ENCODE data around the gene PIGU. TPM values are rescaled to one million over a fixed set of nuclear protein-coding genes. Genes with fewer than 3 reads are reported as not detected.

The PIGU gene
- total and polyA plus RNA-seq, 2 of the 13 experiments (the other 11 are each of a cell fraction or from before 2014, with no cell fraction given): 45.5 to 231 TPM

DNA sequence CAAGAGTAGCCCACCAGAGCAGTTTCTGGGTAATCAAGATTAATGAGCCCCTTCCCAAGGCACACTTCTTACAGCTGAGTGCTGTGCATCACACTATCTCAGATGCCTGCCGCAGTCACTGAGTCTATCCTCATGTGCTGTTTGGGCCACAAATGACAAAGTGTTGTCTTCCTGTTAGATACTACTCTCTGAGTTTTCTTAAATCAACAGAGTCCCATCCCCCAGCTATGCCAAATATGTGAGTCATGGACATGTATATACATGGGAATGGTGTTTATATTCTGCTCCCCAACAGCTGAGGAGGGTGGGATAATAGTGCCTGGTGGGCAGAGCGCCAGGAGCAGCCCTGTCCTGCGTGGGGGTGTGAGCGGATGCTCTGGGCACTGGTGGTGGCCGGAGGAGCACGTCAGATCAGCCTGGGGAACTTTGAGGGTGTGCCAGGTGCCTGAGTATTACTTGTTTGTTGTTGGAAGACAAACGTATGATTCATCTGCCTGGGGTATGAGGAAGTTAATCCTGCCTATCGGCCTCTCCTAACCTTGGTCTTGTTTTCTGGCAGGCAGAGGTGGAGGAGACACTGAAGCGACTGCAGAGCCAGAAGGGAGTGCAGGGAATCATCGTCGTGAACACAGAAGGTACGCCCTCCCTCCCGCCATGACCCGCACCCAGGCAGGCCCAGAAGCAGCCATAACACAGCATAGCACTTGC, 151.0 kb downstream of the PIGU start (continued):
- TF ChIP-seq POLR2G (IDR thresholded peaks at IDR 0.05; ENCODE audit: low read depth, low read length): 0 out of 2 replicates have a peak, but pooled peaks have one; percentile 35
- TF ChIP-seq ZNF549 (CRISPR knock-in tag; IDR thresholded peaks at IDR 0.05): no peak
- TF ChIP-seq ZNF557 (CRISPR knock-in tag; IDR thresholded peaks at IDR 0.05): no peak
- no peak for TF ChIP-seq ATF1 (CRISPR knock-in tag; IDR thresholded peaks at IDR 0.05)
- TF ChIP-seq POGZ (CRISPR knock-in tag; IDR thresholded peaks at IDR 0.05): peak; percentile 80
- TF ChIP-seq MEIS1 (CRISPR knock-in tag; IDR thresholded peaks at IDR 0.05; ENCODE audit: borderline replicate concordance): peak; percentile 94; the same call in 1 of the 2 replicates
- TF ChIP-seq ZNF292 (CRISPR knock-in tag; IDR thresholded peaks at IDR 0.05; ENCODE audit: borderline replicate concordance, low read depth): peak; percentile 28; the same call in 1 of the 2 replicates
- TF ChIP-seq ZNF737 (CRISPR knock-in tag; IDR thresholded peaks at IDR 0.05; ENCODE audit: borderline replicate concordance): no peak
- TF ChIP-seq, protein P1, sequence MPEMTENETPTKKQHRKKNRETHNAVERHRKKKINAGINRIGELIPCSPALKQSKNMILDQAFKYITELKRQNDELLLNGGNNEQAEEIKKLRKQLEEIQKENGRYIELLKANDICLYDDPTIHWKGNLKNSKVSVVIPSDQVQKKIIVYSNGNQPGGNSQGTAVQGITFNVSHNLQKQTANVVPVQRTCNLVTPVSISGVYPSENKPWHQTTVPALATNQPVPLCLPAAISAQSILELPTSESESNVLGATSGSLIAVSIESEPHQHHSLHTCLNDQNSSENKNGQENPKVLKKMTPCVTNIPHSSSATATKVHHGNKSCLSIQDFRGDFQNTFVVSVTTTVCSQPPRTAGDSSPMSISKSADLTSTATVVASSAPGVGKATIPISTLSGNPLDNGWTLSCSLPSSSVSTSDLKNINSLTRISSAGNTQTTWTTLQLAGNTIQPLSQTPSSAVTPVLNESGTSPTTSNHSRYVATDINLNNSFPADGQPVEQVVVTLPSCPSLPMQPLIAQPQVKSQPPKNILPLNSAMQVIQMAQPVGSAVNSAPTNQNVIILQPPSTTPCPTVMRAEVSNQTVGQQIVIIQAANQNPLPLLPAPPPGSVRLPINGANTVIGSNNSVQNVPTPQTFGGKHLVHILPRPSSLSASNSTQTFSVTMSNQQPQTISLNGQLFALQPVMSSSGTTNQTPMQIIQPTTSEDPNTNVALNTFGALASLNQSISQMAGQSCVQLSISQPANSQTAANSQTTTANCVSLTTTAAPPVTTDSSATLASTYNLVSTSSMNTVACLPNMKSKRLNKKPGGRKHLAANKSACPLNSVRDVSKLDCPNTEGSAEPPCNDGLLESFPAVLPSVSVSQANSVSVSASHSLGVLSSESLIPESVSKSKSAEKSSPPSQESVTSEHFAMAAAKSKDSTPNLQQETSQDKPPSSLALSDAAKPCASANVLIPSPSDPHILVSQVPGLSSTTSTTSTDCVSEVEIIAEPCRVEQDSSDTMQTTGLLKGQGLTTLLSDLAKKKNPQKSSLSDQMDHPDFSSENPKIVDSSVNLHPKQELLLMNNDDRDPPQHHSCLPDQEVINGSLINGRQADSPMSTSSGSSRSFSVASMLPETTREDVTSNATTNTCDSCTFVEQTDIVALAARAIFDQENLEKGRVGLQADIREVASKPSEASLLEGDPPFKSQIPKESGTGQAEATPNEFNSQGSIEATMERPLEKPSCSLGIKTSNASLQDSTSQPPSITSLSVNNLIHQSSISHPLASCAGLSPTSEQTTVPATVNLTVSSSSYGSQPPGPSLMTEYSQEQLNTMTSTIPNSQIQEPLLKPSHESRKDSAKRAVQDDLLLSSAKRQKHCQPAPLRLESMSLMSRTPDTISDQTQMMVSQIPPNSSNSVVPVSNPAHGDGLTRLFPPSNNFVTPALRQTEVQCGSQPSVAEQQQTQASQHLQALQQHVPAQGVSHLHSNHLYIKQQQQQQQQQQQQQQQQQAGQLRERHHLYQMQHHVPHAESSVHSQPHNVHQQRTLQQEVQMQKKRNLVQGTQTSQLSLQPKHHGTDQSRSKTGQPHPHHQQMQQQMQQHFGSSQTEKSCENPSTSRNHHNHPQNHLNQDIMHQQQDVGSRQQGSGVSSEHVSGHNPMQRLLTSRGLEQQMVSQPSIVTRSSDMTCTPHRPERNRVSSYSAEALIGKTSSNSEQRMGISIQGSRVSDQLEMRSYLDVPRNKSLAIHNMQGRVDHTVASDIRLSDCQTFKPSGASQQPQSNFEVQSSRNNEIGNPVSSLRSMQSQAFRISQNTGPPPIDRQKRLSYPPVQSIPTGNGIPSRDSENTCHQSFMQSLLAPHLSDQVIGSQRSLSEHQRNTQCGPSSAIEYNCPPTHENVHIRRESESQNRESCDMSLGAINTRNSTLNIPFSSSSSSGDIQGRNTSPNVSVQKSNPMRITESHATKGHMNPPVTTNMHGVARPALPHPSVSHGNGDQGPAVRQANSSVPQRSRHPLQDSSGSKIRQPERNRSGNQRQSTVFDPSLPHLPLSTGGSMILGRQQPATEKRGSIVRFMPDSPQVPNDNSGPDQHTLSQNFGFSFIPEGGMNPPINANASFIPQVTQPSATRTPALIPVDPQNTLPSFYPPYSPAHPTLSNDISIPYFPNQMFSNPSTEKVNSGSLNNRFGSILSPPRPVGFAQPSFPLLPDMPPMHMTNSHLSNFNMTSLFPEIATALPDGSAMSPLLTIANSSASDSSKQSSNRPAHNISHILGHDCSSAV (CRISPR knock-in tag; IDR thresholded peaks at IDR 0.05; ENCODE audit: borderline replicate concordance): no peak
- no peak for TF ChIP-seq ADNP (CRISPR knock-in tag; IDR thresholded peaks at IDR 0.05)
- TF ChIP-seq, protein P2, sequence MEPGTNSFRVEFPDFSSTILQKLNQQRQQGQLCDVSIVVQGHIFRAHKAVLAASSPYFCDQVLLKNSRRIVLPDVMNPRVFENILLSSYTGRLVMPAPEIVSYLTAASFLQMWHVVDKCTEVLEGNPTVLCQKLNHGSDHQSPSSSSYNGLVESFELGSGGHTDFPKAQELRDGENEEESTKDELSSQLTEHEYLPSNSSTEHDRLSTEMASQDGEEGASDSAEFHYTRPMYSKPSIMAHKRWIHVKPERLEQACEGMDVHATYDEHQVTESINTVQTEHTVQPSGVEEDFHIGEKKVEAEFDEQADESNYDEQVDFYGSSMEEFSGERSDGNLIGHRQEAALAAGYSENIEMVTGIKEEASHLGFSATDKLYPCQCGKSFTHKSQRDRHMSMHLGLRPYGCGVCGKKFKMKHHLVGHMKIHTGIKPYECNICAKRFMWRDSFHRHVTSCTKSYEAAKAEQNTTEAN (CRISPR knock-in tag; conservative IDR thresholded peaks at IDR 0.05): peak; percentile 68; the same call in 1 of the 2 replicates
- TF ChIP-seq, protein P3, sequence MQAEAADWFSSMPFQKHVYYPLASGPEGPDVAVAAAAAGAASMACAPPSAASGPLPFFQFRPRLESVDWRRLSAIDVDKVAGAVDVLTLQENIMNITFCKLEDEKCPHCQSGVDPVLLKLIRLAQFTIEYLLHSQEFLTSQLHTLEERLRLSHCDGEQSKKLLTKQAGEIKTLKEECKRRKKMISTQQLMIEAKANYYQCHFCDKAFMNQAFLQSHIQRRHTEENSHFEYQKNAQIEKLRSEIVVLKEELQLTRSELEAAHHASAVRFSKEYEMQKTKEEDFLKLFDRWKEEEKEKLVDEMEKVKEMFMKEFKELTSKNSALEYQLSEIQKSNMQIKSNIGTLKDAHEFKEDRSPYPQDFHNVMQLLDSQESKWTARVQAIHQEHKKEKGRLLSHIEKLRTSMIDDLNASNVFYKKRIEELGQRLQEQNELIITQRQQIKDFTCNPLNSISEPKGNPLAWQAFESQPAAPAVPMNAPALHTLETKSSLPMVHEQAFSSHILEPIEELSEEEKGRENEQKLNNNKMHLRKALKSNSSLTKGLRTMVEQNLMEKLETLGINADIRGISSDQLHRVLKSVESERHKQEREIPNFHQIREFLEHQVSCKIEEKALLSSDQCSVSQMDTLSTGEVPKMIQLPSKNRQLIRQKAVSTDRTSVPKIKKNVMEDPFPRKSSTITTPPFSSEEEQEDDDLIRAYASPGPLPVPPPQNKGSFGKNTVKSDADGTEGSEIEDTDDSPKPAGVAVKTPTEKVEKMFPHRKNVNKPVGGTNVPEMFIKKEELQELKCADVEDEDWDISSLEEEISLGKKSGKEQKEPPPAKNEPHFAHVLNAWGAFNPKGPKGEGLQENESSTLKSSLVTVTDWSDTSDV (CRISPR knock-in tag; IDR thresholded peaks at IDR 0.05): no peak
- TF ChIP-seq, protein P4, sequence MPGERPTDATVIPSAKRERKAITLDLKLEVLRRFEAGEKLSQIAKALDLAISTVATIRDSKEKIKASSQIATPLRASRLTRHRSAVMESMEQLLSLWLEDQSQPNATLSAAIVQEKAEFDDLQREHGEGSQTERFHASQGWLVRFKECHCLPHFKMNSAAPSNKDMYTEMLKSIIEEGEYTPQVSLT (CRISPR knock-in tag; IDR thresholded peaks at IDR 0.05; ENCODE audit: borderline replicate concordance, low read depth): no peak
- TF ChIP-seq ZC3H4 (CRISPR knock-in tag; IDR thresholded peaks at IDR 0.05; ENCODE audit: borderline replicate concordance): peak; percentile 89; the same call in 1 of the 2 replicates
